DMS153 treated with DMSO at 0.1 percent for 48 hours (cell line): ENCODE results near the gene ELMO1.

ENCODE experiments used
- DNase-seq: peaks from one replicate; lab custom pipeline; 2025; ENCODE audit not compliant: unreplicated experiment; lab: John Stamatoyannopoulos, UW

Gene ELMO1

GRCh38 chr7:37108615-37109014 is 340.0 kb downstream of the ELMO1 start:
- no peak for DNase-seq

- DNase-seq: no peak
Measured at GRCh38 chr7:37107047-37107750, 341.5 kb downstream of the ELMO1 start.

- no peak for DNase-seq
Measured at GRCh38 chr7:37105762-37106161, 342.9 kb downstream of the ELMO1 start.

- no peak for DNase-seq
Measured at GRCh38 chr7:37104822-37105518, 343.7 kb downstream of the ELMO1 start.

GRCh38 chr7:37102518-37103137 is 346.0 kb downstream of the ELMO1 start:
- DNase-seq: no peak

GRCh38 chr7:37100735-37101331 is 347.8 kb downstream of the ELMO1 start:
- no peak for DNase-seq

- DNase-seq: no peak
Measured at GRCh38 chr7:37098762-37099161, 349.9 kb downstream of the ELMO1 start.

- no peak for DNase-seq
Measured at GRCh38 chr7:37097983-37098382, 350.7 kb downstream of the ELMO1 start.

GRCh38 chr7:37097276-37097675 is 351.4 kb downstream of the ELMO1 start:
- DNase-seq: no peak

GRCh38 chr7:37096341-37096740 is 352.3 kb downstream of the ELMO1 start:
- DNase-seq: no peak

GRCh38 chr7:37095122-37095521 is 353.5 kb downstream of the ELMO1 start:
- DNase-seq: peak; percentile 20

GRCh38 chr7:37093257-37093656 is 355.4 kb downstream of the ELMO1 start:
- no peak for DNase-seq

- DNase-seq: no peak
Measured at GRCh38 chr7:37092548-37092947, 356.1 kb downstream of the ELMO1 start.

GRCh38 chr7:37089972-37090371 is 358.7 kb downstream of the ELMO1 start:
- no peak for DNase-seq

GRCh38 chr7:37085600-37085999 is 363.1 kb downstream of the ELMO1 start:
- DNase-seq: no peak

GRCh38 chr7:37084303-37084702 is 364.4 kb downstream of the ELMO1 start:
- DNase-seq: no peak

GRCh38 chr7:37083311-37084096 is 365.2 kb downstream of the ELMO1 start:
- no peak for DNase-seq

GRCh38 chr7:37081436-37081835 is 367.2 kb downstream of the ELMO1 start:
- DNase-seq: no peak

- DNase-seq: no peak
Measured at GRCh38 chr7:37079420-37079819, 369.2 kb downstream of the ELMO1 start.

- DNase-seq: no peak
Measured at GRCh38 chr7:37076668-37077067, 372.0 kb downstream of the ELMO1 start.

GRCh38 chr7:37074370-37074769 is 374.3 kb downstream of the ELMO1 start:
- no peak for DNase-seq
